Vagina (tissue), 2 donors: ENCODE data around the gene MASP2. TPM values are rescaled to one million over a fixed set of nuclear protein-coding genes. Genes with fewer than 3 reads are reported as not detected.
"Not testable (repeated sequence)": the region's sequence is repeated elsewhere in the genome, so short reads cannot be mapped to it uniquely, and the experiment has no call there.

Source experiments
- DNase-seq, 2 donors: peaks; one replicate each; pipeline ENCODE4 v3.0.0-alpha.2; 2017; ENCODE audit errors: extremely low spot score in 2 of 2
- H3K27ac ChIP-seq: fragments of 200-600 bp; sonication (generic); one replicate; pipeline ENCODE4 v1.5.1; 2019
- H3K27me3 ChIP-seq: fragments of 200-600 bp; sonication (generic); one replicate; pipeline ENCODE4 v1.5.1; 2019
- H3K36me3 ChIP-seq, 2 donors: fragments of 200-600 bp; sonication (generic); one replicate each; pipeline ENCODE4 v1.5.1; 2017 to 2019
- H3K4me1 ChIP-seq: fragments of 200-600 bp; sonication (generic); one replicate; pipeline ENCODE4 v1.5.1; 2019
- H3K4me3 ChIP-seq, 2 donors: fragments of 200-600 bp; sonication (generic); 1 replicate in 1 of 2; 2 replicates in 1 of 2; pipeline ENCODE4 v1.5.1; 2016 to 2019
- H3K9me3 ChIP-seq: fragments of 200-600 bp; sonication (generic); one replicate; pipeline ENCODE4 v1.5.1; 2019
- POLR2A ChIP-seq, 2 donors: fragments of 450-650 bp; IDR thresholded peaks; one replicate each; pipeline ENCODE4 v1.6.1; 2017; ENCODE audit warnings: antibody characterized with exemption in 2 of 2, mild to moderate bottlenecking in 2 of 2, moderate library complexity in 2 of 2
- POLR2AphosphoS5 ChIP-seq, 2 donors: sonication (generic); formaldehyde crosslinking; IDR thresholded peaks; one replicate each; pipeline ENCODE4 v1.9.0; 2017; ENCODE audit warnings: antibody characterized with exemption in 2 of 2, mild to moderate bottlenecking in 2 of 2, low read depth in 1 of 2; ENCODE audit not compliant: insufficient read depth in 1 of 2
- intact Hi-C: fragments of 100-400 bp; cut with DNase I; formaldehyde crosslinking; loops from one replicate; pipeline ENCODE4 v1.15.1; 2023
- total RNA-seq: library from RNA; depleted of rRNA; stranded (reverse); fragments of >200 nt; gene quantifications from one replicate; pipeline ENCODE4 v1.2.3, GENCODE V29; 2016
- TF ChIP-seq, protein P1 (sequence below), 3 experiments: fragments of 450-650 bp in 2 of 3; fragments of 200-600 bp in 1 of 3; sonication (generic) in 1 of 3; IDR thresholded peaks; one replicate each; pipeline ENCODE4 v1.5.1; 2017 to 2019; ENCODE audit warnings: antibody characterized with exemption in 3 of 3, mild to moderate bottlenecking in 2 of 3, moderate library complexity in 2 of 3

The MASP2 gene
- total RNA-seq, 1 donor from 2014 or later: not detected

DNA sequence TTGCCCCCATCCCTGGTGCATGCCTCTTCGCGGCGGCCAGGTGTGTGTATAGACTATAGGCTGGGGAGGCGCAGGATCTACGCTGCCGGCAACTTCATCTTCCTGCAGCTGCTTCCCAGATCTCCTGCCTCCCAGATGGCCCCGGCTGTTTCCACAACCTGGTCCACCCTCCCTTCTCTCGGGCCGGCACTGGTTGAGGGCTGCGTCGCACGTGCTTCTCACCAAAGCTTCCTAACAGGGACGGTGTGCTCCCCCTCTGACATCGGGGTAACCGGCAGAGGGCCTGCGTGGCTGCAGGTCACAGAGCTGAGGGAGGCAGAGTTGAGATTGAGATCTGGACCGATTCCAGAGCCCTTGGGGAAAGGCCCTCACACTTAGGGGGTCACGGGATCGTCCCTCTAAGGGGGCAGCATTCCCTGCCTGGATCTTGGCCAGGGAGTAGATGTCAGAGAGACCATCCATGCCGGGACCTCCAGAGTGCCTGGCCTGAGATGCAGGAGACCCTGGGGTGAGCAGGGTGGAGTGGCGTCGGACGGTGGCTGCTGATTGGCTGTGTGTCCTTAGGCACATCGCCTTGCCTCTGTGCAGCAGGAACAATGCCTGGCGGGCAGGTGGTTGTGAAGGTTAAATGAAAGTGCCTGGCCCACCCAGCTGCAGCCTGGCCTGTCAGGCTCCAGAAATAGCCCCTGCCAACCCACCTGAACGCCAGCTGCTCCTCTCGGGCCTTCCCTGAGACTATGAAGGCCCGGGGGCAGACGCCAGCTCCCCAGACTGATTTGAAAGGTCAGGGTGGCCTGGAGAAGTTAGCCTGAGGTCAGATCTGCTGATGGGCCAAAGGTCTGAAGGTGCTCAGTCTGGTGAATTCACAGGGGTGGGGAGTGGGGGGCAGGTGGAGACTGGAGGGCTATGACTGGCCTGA is 6.1 kb upstream of the MASP2 start:
- intact Hi-C loops: no loop called here
- no peaks in the 10 kb centered on the region for H3K4me1 ChIP-seq
- peaks cover 0 to 21% of the 10 kb centered on the region in 2 donors for H3K36me3 ChIP-seq
- H3K4me3 ChIP-seq: no peak overlapping the region
- no peak overlapping the region for H3K27ac ChIP-seq
- DNase-seq: no peak
- no peaks in the 10 kb centered on the region for H3K27me3 ChIP-seq
- no peaks in the 10 kb centered on the region for H3K9me3 ChIP-seq
- TF ChIP-seq, protein P1, sequence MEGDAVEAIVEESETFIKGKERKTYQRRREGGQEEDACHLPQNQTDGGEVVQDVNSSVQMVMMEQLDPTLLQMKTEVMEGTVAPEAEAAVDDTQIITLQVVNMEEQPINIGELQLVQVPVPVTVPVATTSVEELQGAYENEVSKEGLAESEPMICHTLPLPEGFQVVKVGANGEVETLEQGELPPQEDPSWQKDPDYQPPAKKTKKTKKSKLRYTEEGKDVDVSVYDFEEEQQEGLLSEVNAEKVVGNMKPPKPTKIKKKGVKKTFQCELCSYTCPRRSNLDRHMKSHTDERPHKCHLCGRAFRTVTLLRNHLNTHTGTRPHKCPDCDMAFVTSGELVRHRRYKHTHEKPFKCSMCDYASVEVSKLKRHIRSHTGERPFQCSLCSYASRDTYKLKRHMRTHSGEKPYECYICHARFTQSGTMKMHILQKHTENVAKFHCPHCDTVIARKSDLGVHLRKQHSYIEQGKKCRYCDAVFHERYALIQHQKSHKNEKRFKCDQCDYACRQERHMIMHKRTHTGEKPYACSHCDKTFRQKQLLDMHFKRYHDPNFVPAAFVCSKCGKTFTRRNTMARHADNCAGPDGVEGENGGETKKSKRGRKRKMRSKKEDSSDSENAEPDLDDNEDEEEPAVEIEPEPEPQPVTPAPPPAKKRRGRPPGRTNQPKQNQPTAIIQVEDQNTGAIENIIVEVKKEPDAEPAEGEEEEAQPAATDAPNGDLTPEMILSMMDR (IDR thresholded peaks at IDR 0.05): no peak
- no peak for TF ChIP-seq POLR2A (IDR thresholded peaks at IDR 0.05)
- TF ChIP-seq POLR2AphosphoS5 (IDR thresholded peaks at IDR 0.05; ENCODE audit: insufficient read depth in 1 of 2, low read depth in 1 of 2): no peak

DNA sequence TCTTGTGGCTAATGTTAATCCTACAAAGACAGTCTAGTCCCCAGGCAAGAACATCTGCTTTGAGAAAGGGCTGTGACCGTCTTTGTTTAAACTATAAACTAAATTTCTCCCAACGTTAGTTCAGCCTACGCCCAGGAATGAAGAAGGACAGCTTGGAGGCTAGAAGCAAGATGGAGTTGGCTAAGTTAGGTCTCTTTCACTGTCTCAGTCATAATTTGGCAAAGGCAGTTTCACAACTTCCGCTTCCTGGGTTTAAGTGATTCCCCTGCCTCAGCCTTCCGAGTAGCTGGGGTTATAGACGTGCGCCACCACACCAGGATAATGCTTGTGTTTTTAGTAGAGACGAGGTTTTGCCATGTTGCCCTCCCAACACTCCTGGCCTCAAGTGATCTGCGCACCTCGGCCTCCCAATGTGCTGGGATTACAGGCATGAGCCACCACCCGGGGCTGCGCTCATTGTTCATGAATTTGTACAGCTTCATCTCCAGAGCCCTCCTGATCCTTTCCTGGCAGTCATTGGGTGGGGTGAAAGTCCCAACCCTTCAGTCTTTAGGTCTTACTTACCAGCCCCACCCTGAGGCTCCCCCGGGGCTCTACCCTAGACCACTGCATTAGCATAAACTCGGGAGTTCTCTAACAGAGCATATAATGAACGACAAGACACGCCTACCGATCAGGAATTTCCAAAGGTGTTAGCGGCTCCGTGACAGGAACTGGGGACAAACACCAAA is 4.9 kb upstream of the MASP2 start:
- H3K36me3 ChIP-seq: peaks cover 0 to 20% of the 10 kb centered on the region in 2 donors
- H3K27me3 ChIP-seq: no peaks in the 10 kb centered on the region
- TF ChIP-seq POLR2AphosphoS5 (IDR thresholded peaks at IDR 0.05; ENCODE audit: insufficient read depth in 1 of 2, low read depth in 1 of 2) (no peak), POLR2A (IDR thresholded peaks at IDR 0.05) (no peak)
- TF ChIP-seq, protein P1 (IDR thresholded peaks at IDR 0.05): no peak
- H3K4me3 ChIP-seq: no peak overlapping the region
- H3K4me1 ChIP-seq: no peaks in the 10 kb centered on the region
- DNase-seq: no peak
- intact Hi-C loops: no loop called here
- no peaks in the 10 kb centered on the region for H3K9me3 ChIP-seq
- no peak overlapping the region for H3K27ac ChIP-seq

DNA sequence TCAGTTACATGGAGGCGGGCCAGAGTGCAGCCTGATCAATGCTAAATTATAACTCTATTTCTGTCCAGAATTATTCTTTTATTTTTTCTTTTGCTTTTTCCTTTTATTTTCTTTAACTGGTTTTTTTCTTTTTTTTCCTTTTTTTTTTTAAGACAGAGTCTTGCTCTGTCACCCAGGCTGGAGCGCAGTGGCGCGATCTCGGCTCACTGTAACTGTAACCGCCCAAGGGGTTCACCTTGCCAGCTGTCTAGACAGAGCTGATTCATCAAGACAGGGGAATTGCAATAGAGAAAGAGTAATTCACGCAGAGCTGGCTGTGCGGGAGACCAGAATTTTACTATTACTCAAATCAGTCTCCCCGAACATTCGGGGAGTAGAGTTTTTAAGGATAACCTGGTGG is 4.1 kb upstream of the MASP2 start:
- H3K27ac ChIP-seq, intact Hi-C loops, H3K4me1 ChIP-seq, H3K27me3 ChIP-seq, DNase-seq, H3K9me3 ChIP-seq, H3K4me3 ChIP-seq: not testable (repeated sequence)
- peaks cover 0 to 12% of the 10 kb centered on the region in 2 donors for H3K36me3 ChIP-seq

DNA sequence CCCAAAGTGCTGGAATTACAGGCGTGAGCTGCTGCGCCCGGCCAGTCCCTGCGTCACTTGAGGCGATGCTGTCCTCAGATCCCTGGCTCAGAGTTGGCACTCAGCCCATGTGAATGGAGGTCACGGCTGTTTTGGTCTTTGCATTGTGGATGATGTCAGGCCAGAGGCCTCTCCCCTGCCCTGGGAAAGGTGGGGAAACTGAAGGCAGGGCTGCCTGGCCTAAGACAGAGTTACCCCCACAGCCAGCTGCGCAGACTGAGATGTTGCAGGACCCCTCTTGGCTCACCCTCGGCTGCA is 821 bp downstream of the MASP2 start:
- no peaks in the 10 kb centered on the region for H3K27me3 ChIP-seq
- intact Hi-C loops: no loop called here
- H3K9me3 ChIP-seq: no peaks in the 10 kb centered on the region
- H3K4me1 ChIP-seq: no peaks in the 10 kb centered on the region
- DNase-seq: no peak
- no peak overlapping the region for H3K27ac ChIP-seq
- H3K36me3 ChIP-seq: no peaks in the 10 kb centered on the region
- TF ChIP-seq POLR2AphosphoS5 (IDR thresholded peaks at IDR 0.05; ENCODE audit: insufficient read depth in 1 of 2, low read depth in 1 of 2): no peak
- no peak for TF ChIP-seq POLR2A (IDR thresholded peaks at IDR 0.05)
- TF ChIP-seq, protein P1 (IDR thresholded peaks at IDR 0.05): no peak
- no peak overlapping the region for H3K4me3 ChIP-seq

DNA sequence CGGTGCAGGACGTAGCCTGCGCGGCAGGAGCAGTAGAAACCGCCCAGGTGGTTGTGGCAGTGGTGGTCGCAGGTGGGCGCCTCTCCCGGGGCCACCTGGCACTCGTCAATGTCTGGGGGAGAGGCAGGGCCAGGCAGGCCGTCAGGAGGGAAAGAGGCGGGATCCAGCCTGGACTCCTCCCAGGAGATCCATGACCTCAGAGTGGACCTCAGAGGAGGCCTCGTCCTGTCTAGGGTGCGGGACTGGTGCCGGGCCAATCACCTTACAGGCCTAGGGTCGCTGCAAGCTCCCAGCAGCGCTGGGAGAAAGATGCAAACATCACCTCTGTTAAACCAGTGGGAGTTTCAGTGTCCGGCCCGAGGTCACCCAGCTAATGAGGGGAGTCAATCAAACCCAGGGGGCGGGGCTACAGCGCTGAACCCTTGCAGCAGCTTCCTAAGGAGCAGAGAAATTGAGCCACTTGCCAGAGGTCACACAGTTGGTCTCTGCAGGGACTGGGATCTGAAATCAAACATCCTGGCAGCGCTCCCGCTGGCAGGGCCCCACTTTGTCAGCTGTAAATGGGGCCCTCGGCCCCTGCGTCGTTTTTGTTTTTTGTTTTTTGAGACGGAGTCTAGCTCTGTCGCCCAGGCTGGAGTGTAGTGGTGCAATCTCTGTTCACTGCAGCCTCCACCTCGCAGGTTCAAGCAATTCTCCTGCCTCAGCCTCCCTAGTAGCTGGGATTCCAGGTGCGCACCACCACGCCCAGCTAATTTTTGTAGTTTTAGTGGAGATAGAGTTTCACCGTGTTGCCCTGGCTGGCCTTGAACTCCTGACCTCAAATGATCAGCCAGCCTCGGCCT is 1.4 kb downstream of the MASP2 start:
- TF ChIP-seq POLR2A (IDR thresholded peaks at IDR 0.05) (no peak), POLR2AphosphoS5 (IDR thresholded peaks at IDR 0.05; ENCODE audit: insufficient read depth in 1 of 2, low read depth in 1 of 2) (no peak)
- TF ChIP-seq, protein P1 (IDR thresholded peaks at IDR 0.05): no peak
- intact Hi-C loops: no loop called here
- no peaks in the 10 kb centered on the region for H3K4me1 ChIP-seq
- no peak overlapping the region for H3K27ac ChIP-seq
- no peak overlapping the region for H3K4me3 ChIP-seq
- no peaks in the 10 kb centered on the region for H3K9me3 ChIP-seq
- no peak for DNase-seq
- no peaks in the 10 kb centered on the region for H3K27me3 ChIP-seq
- no peaks in the 10 kb centered on the region for H3K36me3 ChIP-seq
